HCEC 1CT (cell line): Measurements from ENCODE around the gene SHROOM2.
A peak's percentile ranks its signal among the peaks of the same experiment; 100 is the strongest.

ENCODE experiments used
- DNase-seq: peaks from one replicate; pipeline ENCODE4 v3.0.0-alpha.2; 2017

SHROOM2 gene

GRCh38 chrX:9957743-9958142 is 171.5 kb downstream of the SHROOM2 start:
- DNase-seq: no peak

- no peak for DNase-seq
Measured at GRCh38 chrX:9958183-9958582, 172.0 kb downstream of the SHROOM2 start.

- DNase-seq: no peak
Measured at GRCh38 chrX:9961750-9962149, 175.5 kb downstream of the SHROOM2 start.

DNA sequence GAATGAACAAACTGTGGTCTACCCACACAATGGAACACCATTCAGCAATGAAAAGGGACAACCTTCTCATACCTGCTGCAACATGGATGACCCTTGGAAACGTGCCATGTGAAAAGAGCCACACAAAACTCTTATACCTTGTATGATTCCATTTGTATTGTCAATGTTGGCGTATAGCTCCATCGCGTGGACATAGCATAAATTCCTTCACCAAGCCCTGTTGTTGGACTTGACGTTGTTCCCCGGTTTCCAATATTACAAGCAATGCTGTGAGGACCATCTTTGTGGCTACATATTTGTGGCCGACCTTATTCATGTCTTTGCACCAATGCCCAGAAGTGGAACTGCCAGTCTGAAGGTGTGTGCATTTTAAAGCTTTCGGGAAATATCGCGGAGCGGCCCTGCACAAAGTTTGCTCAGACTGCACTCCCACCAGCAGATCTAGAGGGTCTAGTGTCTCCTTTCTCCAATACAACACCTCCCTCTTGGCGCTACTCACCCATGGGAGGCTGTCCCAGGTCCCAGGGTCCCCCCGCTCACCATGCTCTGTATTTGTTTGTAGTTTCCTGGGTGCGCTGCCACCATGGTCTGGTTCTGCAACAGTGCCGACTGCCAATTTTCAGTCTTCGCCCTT is 180.7 kb downstream of the SHROOM2 start, which contains the start of gene CLDN34:
Gene CLDN34, plus strand, starts transcription at position 584 of the 634 bp plus-strand sequence. Its CDS starts 0 bp downstream, at position 584.
- no peak for DNase-seq

DNA sequence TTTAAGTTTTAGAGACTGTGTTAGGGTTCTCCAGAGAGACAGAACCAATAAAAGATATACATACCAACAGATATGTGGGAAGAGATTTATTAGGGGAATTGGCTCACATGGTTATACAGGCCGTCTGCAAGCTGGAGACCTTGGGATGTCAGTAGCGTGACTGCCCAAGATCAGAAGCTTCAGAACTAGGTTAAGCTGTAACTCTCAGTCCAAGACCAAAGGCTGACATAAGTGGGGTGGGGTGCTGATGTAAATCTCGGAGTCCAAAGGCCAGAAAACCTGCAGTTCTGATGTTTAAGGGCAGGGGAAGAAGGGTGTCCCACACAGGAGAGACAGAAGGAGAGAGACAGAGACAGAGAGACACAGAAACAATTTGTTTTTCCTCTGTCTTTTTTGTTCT is 191.4 kb downstream of the SHROOM2 start:
- no peak for DNase-seq

GRCh38 chrX:9980401-9980800 is 194.2 kb downstream of the SHROOM2 start:
- no peak for DNase-seq

DNA sequence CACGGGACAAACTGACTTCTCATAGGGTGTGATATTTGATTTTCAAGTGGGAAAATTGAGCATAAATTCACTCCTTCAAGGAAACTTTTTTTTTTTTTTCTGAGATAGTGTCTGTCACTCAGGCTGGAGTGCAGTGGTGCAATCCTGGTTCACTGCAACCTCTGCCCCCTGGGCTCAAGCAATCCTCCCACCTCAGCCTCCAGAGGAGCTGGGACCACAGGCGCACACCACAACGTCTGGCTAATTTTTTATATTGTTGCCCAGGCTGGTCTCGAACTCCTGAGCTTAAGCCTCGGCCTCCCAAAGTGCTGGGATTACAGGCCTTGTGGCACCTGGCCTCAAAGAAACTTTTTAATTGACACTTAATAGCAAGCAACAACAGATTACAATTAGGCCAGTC is 194.7 kb downstream of the SHROOM2 start:
- no peak for DNase-seq

GRCh38 chrX:9983441-9983840 is 197.2 kb downstream of the SHROOM2 start:
- no peak for DNase-seq

DNA sequence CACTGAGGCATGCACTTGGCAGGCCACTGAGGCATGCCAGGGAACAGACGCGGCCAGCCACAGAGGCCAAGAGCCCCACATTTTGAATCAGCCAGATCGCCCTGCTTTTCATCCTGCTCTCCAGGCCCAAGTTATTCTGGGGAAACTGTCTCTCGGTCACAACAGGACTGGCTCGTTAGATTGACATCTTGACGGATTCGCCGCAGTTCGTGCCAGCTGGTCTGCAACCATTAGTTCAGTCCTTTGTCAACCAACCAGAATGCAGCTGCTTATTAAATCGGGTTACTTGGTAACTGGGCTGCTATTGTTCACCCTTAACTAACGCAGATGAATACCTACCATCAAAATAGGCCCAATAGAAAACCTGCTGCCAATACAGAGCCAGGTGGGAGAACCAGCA is 197.6 kb downstream of the SHROOM2 start:
- no peak for DNase-seq

GRCh38 chrX:9988762-9989161 is 202.5 kb downstream of the SHROOM2 start:
- DNase-seq: peak; percentile 17

DNA sequence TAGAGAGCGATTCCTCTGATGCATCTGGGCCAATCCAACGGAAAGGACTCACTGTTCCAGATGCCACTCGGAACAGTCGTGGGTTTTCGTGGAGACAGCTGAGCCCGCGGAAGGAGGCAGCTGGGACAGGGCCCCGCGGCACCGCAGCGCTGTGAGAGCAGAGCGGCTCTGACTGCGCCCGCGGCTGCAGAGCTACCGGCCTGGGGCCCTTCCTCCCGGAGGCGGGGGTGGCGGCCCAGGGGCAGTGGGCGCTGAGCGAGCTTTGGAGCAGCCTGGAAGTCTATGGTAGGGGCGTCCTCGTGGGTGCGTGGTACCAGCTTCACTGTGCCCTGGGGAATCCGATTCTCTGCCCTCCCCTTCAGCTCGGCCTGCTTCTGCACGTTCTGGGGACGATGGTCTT is 205.8 kb downstream of the SHROOM2 start:
- DNase-seq: no peak

- DNase-seq: no peak
Measured at GRCh38 chrX:9992724-9993123, 206.5 kb downstream of the SHROOM2 start.

DNA sequence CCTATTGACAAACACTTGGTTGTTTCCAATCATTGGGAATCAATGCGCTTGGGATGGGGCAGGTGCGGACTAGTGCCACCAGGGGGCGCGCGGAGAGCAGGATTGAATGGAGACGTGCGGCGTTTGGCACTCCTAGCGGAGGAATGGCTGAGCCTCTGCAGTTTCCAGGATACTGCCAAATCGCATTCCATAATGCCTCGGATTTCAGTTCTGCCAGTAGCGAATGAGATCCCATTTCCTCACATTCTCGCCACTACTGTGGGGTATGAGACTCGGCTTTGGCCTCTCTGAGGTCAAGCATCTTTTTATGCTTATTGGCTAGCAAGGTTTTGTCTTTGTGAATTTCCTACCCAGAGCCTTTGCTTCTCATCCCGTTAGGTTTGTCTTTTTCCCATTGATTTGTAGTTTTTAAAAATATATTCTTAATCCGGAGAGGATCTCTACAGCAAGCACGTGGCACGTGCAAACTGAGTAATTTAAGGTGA is 209.7 kb downstream of the SHROOM2 start:
- peak; percentile 76 for DNase-seq

DNA sequence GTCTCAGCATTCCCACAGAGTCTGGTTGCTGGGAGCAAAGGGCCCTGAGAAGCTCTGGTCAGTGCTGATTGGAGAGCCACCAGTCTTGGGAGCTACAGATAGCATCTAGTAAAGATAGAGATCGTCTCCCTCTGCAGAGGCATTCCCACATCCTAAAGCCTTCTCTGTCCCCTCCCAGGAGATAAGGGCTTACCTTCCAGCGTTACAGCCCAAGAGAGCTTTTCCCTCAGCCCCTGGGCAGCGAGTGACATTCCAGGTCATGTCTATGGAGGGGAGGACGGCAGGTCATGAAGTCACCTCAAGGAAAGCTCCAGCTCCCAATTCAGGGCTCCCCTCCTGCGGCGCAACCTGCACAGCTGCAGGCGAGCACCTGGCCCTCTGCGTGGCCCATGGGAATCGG is 210.8 kb downstream of the SHROOM2 start:
- no peak for DNase-seq

DNA sequence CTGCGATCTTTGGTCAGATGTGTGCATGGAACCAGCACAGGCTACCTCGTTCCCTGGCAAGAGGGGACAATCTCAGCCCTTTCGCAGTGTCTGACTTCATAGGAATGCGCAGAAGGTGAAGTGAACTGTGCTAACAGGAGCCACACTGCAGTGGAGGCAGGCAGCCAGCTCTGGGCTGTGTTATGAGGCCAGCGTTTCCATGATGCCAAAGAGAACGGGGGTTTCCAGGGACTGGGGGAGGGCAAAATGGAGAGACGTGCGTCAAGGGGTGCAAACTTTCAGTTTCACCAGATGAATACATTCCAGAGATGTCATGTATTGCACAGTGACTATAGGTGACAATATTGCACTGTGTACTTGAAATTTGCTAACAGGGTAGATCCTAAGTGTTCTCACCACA is 211.3 kb downstream of the SHROOM2 start:
- DNase-seq: no peak
